CD4-positive, alpha-beta T cell (primary cell): ENCODE measurements around the gene USP35. TPM values are rescaled to one million over a fixed set of nuclear protein-coding genes. Genes with fewer than 3 reads are reported as not detected.
A peak's percentile ranks its signal among the peaks of the same experiment; 100 is the strongest.

Experiments
- ATAC-seq: fragments of 200-7000 bp; cut with Tn5 transposase; one replicate; pipeline ENCODE4 v1.10.0; 2022; ENCODE audit warnings: mild to moderate bottlenecking; ENCODE audit not compliant: poor library complexity
- CTCF ChIA-PET: fragments of 350-600 bp; sonication (Branson Sonifier 250); formaldehyde crosslinking; loops from one replicate; lab custom pipeline; 2021; ENCODE audit warnings: antibody characterized with exemption, inconsistent platforms; lab: Charles Lee
- POLR2A ChIA-PET: fragments of 350-600 bp; sonication (Branson Sonifier 250); formaldehyde crosslinking; loops from one replicate; lab custom pipeline; 2021; ENCODE audit warnings: antibody characterized with exemption, inconsistent platforms; lab: Charles Lee
- DNase-seq, 14 experiments: peaks; one replicate each; pipeline ENCODE4 v3.0.0-alpha.2; 2013 to 2020; ENCODE audit warnings: mixed read lengths in 2 of 14
- H3K27ac ChIP-seq, 2 donors: one replicate each; pipeline versions ENCODE4 v1.5.1 to v1.7.0; 2013; ENCODE audit warnings: low read length in 2 of 2, low read depth in 1 of 2, mild to moderate bottlenecking in 1 of 2
- H3K27me3 ChIP-seq, 2 experiments: 1 replicate in 1 of 2; 2 replicates in 1 of 2; pipeline versions ENCODE4 v1.6.1 to v1.7.0; 2013; ENCODE audit warnings: low read length in 2 of 2, control low read depth in 1 of 2, mild to moderate bottlenecking in 1 of 2, moderate library complexity in 1 of 2; ENCODE audit not compliant: insufficient read depth in 2 of 2, control insufficient read depth in 1 of 2
- H3K36me3 ChIP-seq: one replicate; pipeline ENCODE4 v1.6.1; 2013; ENCODE audit warnings: low read length, control low read depth; ENCODE audit not compliant: insufficient read depth
- H3K4me1 ChIP-seq: one replicate; pipeline ENCODE4 v1.6.1; 2013; ENCODE audit warnings: low read length, control low read depth; ENCODE audit not compliant: insufficient read depth
- H3K4me3 ChIP-seq: one replicate; pipeline ENCODE4 v1.5.1; 2013; ENCODE audit warnings: mild to moderate bottlenecking, low read length, moderate library complexity
- H3K9me3 ChIP-seq, 2 experiments: 1 replicate in 1 of 2; 2 replicates in 1 of 2; pipeline versions ENCODE4 v1.6.1 to v1.7.0; 2013; ENCODE audit warnings: low read length in 2 of 2, mild to moderate bottlenecking in 2 of 2, control low read depth in 1 of 2, moderate library complexity in 1 of 2; ENCODE audit not compliant: control insufficient read depth in 1 of 2, insufficient read depth in 1 of 2
- H3K27ac Mint-ChIP-seq: one replicate; pipeline ENCODE4 v1.8.0; 2020; ENCODE audit warnings: mixed read lengths
- H3K27me3 Mint-ChIP-seq: one replicate; pipeline ENCODE4 v1.8.0; 2021; ENCODE audit warnings: mixed read lengths
- H3K36me3 Mint-ChIP-seq: one replicate; pipeline ENCODE4 v1.8.0; 2021; ENCODE audit warnings: low read depth, mixed read lengths
- H3K4me1 Mint-ChIP-seq: one replicate; pipeline ENCODE4 v1.8.0; 2021; ENCODE audit warnings: low read depth, mixed read lengths
- H3K4me3 Mint-ChIP-seq: one replicate; pipeline ENCODE4 v1.8.0; 2020; ENCODE audit warnings: mild to moderate bottlenecking, mixed read lengths
- H3K9me3 Mint-ChIP-seq: one replicate; pipeline ENCODE4 v1.8.0; 2020; ENCODE audit warnings: mixed read lengths
- intact Hi-C, 2 experiments: fragments of 100-400 bp; cut with DNase I in 1 of 2; cut with micrococcal nuclease in 1 of 2; formaldehyde crosslinking; loops; one replicate each; pipeline versions ENCODE4 v1.15.1 to v1.9.0; 2023 to 2025; cut with DNase I, micrococcal nuclease
- total RNA-seq, 174 experiments: library from RNA in 2 of 174; stranded (reverse) in 2 of 174; gene quantifications; one replicate each; pipeline ENCODE4 v1.2.3 and lab custom pipeline; 2021 to 2026
- TF ChIP-seq, protein P1 (sequence below): fragments of 200-600 bp; IDR thresholded peaks from one replicate; pipeline ENCODE4 v1.8.0; 2022; ENCODE audit warnings: antibody characterized with exemption, mild to moderate bottlenecking

Gene USP35
- total RNA-seq, 2 experiments from 2014 or later: 29.2 to 33.1 TPM

DNA sequence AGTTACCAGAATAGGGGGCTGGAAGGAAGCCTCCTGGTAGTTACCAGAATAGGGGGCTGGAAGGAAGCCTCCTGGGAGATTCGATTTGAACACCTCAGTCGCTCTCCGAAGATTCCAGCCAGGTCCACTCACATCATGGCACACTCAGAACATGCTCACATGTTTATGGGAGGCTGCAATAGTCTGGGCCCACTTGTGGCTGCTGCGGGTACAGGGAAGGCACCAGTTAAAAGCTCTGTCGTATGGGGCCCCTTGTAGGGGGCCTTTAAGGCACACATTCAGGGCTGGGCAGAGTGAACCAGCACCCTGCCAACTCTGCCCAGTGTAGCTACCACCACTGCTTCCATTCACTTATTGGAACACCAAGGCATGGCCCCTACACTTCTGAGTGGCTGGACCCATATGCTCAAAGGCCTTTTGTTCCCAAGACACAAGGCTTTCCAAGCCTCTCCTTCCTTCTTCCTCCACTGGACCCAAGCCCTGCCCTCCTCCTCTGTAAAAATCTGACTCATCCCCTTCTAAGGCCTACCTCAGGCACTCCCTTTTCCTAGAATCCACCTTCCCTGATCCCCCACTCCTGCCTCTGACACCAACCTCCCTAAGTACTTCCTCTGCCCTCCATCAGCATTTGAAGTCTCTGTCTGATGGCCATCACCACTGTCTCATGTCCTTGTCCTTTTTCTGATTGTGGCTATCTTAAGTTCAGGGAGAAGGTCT is 28.0 kb downstream of the USP35 start:
- TF ChIP-seq, protein P1, sequence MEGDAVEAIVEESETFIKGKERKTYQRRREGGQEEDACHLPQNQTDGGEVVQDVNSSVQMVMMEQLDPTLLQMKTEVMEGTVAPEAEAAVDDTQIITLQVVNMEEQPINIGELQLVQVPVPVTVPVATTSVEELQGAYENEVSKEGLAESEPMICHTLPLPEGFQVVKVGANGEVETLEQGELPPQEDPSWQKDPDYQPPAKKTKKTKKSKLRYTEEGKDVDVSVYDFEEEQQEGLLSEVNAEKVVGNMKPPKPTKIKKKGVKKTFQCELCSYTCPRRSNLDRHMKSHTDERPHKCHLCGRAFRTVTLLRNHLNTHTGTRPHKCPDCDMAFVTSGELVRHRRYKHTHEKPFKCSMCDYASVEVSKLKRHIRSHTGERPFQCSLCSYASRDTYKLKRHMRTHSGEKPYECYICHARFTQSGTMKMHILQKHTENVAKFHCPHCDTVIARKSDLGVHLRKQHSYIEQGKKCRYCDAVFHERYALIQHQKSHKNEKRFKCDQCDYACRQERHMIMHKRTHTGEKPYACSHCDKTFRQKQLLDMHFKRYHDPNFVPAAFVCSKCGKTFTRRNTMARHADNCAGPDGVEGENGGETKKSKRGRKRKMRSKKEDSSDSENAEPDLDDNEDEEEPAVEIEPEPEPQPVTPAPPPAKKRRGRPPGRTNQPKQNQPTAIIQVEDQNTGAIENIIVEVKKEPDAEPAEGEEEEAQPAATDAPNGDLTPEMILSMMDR: no peak
- intact Hi-C loops: no loop called here
- Mint-ChIP-seq H3K36me3 (peaks cover 43% of the 10 kb centered on the region), H3K27me3 (no peaks in the 10 kb centered on the region), H3K4me3 (no peak overlapping the region), H3K27ac (peak overlapping the region; percentile 15), H3K9me3 (no peaks in the 10 kb centered on the region), H3K4me1 (peaks cover 11% of the 10 kb centered on the region)
- Histone ChIP-seq H3K4me1 (peaks cover 5% of the 10 kb centered on the region), H3K4me3 (no peak overlapping the region), H3K27me3 (no peaks in the 10 kb centered on the region), H3K27ac (no peak overlapping the region), H3K9me3 (no peaks in the 10 kb centered on the region), H3K36me3 (peaks cover 16% of the 10 kb centered on the region)
- ATAC-seq (no peak), DNase-seq (no peak)
- POLR2A ChIA-PET: no interaction called here
- CTCF ChIA-PET: interaction anchor here (0.9 kb wide), 1 partner anchor 67 kb away, joined by 3 read pairs; no protein-coding TSS in a partner anchor

DNA sequence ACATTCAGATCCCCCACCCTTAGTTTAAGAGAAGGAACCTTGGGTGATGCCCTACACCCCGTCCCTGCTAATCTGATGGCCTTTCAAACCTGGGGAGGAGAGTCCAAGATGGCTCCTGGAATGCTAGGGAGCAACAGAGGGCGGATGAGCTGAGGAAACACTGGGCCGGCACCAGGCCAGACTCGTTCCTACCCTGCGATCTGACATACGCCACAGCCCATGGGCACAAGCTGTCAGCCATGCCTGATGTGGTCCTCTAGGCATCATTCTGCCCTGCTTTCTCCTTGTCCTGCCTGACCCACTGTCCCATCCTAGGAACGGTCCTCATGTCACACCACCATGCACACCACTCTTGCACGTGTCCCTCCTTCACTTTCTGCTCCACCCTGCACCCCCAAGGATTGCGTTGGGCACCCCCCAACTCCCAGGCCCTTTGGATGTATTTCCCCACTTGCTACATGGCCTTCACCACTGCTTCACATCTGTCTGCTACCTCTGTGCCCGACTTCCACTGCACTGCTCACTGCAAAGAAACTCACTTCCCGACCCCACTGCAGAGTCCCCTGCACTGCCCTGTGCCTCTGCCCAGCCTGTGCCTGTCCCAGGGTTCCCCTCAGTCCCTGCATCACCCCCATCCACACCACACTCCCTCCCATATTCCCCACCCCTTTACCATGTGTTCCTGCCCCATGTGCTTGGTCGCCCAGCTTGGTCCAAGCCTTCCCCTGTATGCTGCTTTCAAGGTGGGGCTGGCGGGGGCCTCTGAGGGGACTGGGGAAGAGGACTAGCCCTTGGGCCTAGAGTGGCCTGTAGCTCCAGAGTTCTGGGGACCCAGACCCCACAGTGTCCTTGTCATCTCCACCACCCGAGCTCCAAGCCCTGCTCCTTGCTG is 29.2 kb downstream of the USP35 start:
- Mint-ChIP-seq H3K9me3 (no peaks in the 10 kb centered on the region), H3K4me1 (no peaks in the 10 kb centered on the region), H3K36me3 (peaks cover 33% of the 10 kb centered on the region), H3K27ac (peak overlapping the region; percentile 15), H3K27me3 (no peaks in the 10 kb centered on the region), H3K4me3 (no peak overlapping the region)
- CTCF ChIA-PET: interaction anchor here (1.4 kb wide), 1 partner anchor 11 kb away, joined by 3 read pairs; no protein-coding TSS in a partner anchor
- POLR2A ChIA-PET: no interaction called here
- H3K9me3 ChIP-seq: no peaks in the 10 kb centered on the region
- intact Hi-C loops: no loop called here
- H3K27ac ChIP-seq: no peak overlapping the region
- H3K4me1 ChIP-seq: peaks cover 4% of the 10 kb centered on the region
- H3K4me3 ChIP-seq: no peak overlapping the region
- H3K27me3 ChIP-seq: no peaks in the 10 kb centered on the region
- TF ChIP-seq, protein P1: no peak
- ATAC-seq (no peak), DNase-seq (peak in 1 of 14 experiments; percentile 31)
- peaks cover 16% of the 10 kb centered on the region for H3K36me3 ChIP-seq

DNA sequence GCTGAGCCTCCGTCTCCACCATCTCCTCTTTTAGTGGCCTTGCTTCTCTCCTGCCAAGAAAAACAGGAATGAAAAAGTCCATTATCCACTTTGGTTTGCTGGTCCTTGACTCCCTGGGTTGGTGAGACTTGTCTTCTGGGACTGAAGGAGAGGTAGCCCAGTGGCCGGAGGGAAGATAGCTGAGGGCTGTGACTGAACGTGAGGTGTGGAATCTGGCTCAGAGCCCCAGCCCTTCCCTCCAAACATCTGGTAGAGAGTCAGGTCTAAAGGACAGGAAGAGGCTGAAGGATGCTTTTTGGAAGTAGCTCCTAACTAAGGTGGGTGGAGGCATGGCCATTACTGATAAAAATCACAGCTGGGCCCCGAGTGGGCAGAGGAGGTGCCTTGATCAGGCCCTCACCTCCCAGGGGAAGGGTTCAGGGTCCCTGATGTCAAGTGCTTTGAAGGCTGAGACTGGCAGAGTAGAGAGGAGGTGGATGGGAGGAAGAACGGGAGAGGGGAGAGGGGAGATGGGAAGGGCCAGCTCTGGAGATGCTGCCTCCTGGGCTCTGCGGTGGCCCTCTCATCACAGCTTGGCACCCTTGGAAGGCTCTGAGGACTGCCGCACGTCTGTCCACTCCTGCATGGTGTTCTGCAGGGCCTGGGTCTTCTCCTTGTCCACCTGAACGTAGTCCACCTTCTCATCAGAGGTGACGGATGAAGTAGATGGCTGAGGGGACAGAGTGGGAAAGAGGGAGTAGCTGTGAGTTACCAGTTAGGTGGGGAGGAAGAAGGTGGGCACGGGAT is 30.2 kb downstream of the USP35 start:
- Mint-ChIP-seq H3K36me3 (peaks cover 33% of the 10 kb centered on the region), H3K4me1 (peaks cover 5% of the 10 kb centered on the region)
- no peak for ATAC-seq

More for the DNA sequence above, 30.2 kb downstream of the USP35 start:
- intact Hi-C loops: no loop called here
- Histone ChIP-seq H3K27me3 (no peaks in the 10 kb centered on the region), H3K4me3 (no peak overlapping the region), H3K36me3 (peaks cover 8% of the 10 kb centered on the region), H3K27ac (no peak overlapping the region), H3K4me1 (peaks cover 3% of the 10 kb centered on the region), H3K9me3 (no peaks in the 10 kb centered on the region)
- peak in 1 of 14 experiments; percentile 11 for DNase-seq
- TF ChIP-seq, protein P1: no peak
- H3K9me3 Mint-ChIP-seq: no peaks in the 10 kb centered on the region
- ChIA-PET CTCF (interaction anchor here (1.4 kb wide), 1 partner anchor 10 kb away, joined by 3 read pairs; no protein-coding TSS in a partner anchor), POLR2A (no interaction called here)
- no peak overlapping the region for H3K4me3 Mint-ChIP-seq
- no peaks in the 10 kb centered on the region for H3K27me3 Mint-ChIP-seq
- H3K27ac Mint-ChIP-seq: peak overlapping the region; percentile 66
